ENCODE measurements around the gene LRRC4.

GRCh38 chr7:127981965-127982364, 49.3 kb downstream of the LRRC4 start:
- TF ChIP-seq FOXK2 (IDR thresholded peaks at IDR 0.05) (no peak), BHLHE40 (IDR thresholded peaks at IDR 0.05; ENCODE audit: borderline replicate concordance) (no peak), ZNF384 (IDR thresholded peaks at IDR 0.05) (no peak), SP1 (IDR thresholded peaks at IDR 0.05) (no peak), TARDBP (IDR thresholded peaks at IDR 0.05) (no peak), CTBP1 (IDR thresholded peaks at IDR 0.05; ENCODE audit: borderline replicate concordance) (no peak), NFRKB (IDR thresholded peaks at IDR 0.05) (no peak), ARNT (IDR thresholded peaks at IDR 0.05) (no peak), SUZ12 (IDR thresholded peaks at IDR 0.05) (no peak), ELF4 (IDR thresholded peaks at IDR 0.05) (no peak)
